ENCODE data around the gene FFAR3.
"Not testable (repeated sequence)": the region's sequence is repeated elsewhere in the genome, so short reads cannot be mapped to it uniquely, and the experiment has no call there.

The FFAR3 gene

GRCh38 chr19:35373492-35373891, 15.2 kb downstream of the FFAR3 start:
- no peak for DNase-seq (ENCODE audit: low read depth, low spot score)
- Histone ChIP-seq H3K27ac (no peak overlapping the region), H3K9ac (ENCODE audit: insufficient read length) (no peak overlapping the region), H3K36me3 (ENCODE audit: insufficient read depth, low read length) (no peaks in the 10 kb centered on the region), H3K4me3 (no peak overlapping the region), H3K9me3 (ENCODE audit: low read depth, low read length) (no peaks in the 10 kb centered on the region)
- no peak for TF ChIP-seq EZH2 (IDR thresholded peaks at IDR 0.05)
- TF ChIP-seq POLR2AphosphoS5 (IDR thresholded peaks at IDR 0.05; ENCODE audit: borderline replicate concordance, low read depth, low read length): no peak
- no peak for TF ChIP-seq FOXP2 (optimal IDR thresholded peaks at IDR 0.05; ENCODE audit: control extremely low read depth, extremely low read length, insufficient read depth)

- H3K27ac ChIP-seq; H3K9ac ChIP-seq (ENCODE audit: insufficient read length); H3K9me3 ChIP-seq (ENCODE audit: low read depth, low read length); H3K4me3 ChIP-seq; DNase-seq (ENCODE audit: low read depth, low spot score); H3K36me3 ChIP-seq (ENCODE audit: insufficient read depth, low read length): not testable (repeated sequence)
Measured at GRCh38 chr19:35374031-35374430, 15.8 kb downstream of the FFAR3 start.

- Histone ChIP-seq H3K4me3 (no peak overlapping the region), H3K9me3 (ENCODE audit: low read depth, low read length) (no peaks in the 10 kb centered on the region), H3K27ac (no peak overlapping the region), H3K36me3 (ENCODE audit: insufficient read depth, low read length) (no peaks in the 10 kb centered on the region), H3K9ac (ENCODE audit: insufficient read length) (no peak overlapping the region)
- no peak for TF ChIP-seq EZH2 (IDR thresholded peaks at IDR 0.05)
- no peak for TF ChIP-seq POLR2AphosphoS5 (IDR thresholded peaks at IDR 0.05; ENCODE audit: borderline replicate concordance, low read depth, low read length)
- no peak for TF ChIP-seq FOXP2 (optimal IDR thresholded peaks at IDR 0.05; ENCODE audit: control extremely low read depth, extremely low read length, insufficient read depth)
- no peak for DNase-seq (ENCODE audit: low read depth, low spot score)
Measured at GRCh38 chr19:35375505-35376307, 17.4 kb downstream of the FFAR3 start.

GRCh38 chr19:35377656-35378055, 19.4 kb downstream of the FFAR3 start:
- no peak for DNase-seq (ENCODE audit: low read depth, low spot score)
- no peaks in the 10 kb centered on the region for H3K9me3 ChIP-seq (ENCODE audit: low read depth, low read length)
- H3K9ac ChIP-seq (ENCODE audit: insufficient read length): no peak overlapping the region
- H3K27ac ChIP-seq: no peak overlapping the region
- no peaks in the 10 kb centered on the region for H3K36me3 ChIP-seq (ENCODE audit: insufficient read depth, low read length)
- no peak overlapping the region for H3K4me3 ChIP-seq
- TF ChIP-seq EZH2 (IDR thresholded peaks at IDR 0.05): no peak
- TF ChIP-seq POLR2AphosphoS5 (IDR thresholded peaks at IDR 0.05; ENCODE audit: borderline replicate concordance, low read depth, low read length): no peak
- TF ChIP-seq FOXP2 (optimal IDR thresholded peaks at IDR 0.05; ENCODE audit: control extremely low read depth, extremely low read length, insufficient read depth): no peak

GRCh38 chr19:35378356-35378755, 20.1 kb downstream of the FFAR3 start:
- TF ChIP-seq EZH2 (IDR thresholded peaks at IDR 0.05): no peak
- TF ChIP-seq FOXP2 (optimal IDR thresholded peaks at IDR 0.05; ENCODE audit: control extremely low read depth, extremely low read length, insufficient read depth): no peak
- TF ChIP-seq POLR2AphosphoS5 (IDR thresholded peaks at IDR 0.05; ENCODE audit: borderline replicate concordance, low read depth, low read length): no peak
- Histone ChIP-seq H3K9me3 (ENCODE audit: low read depth, low read length) (no peaks in the 10 kb centered on the region), H3K4me3 (no peak overlapping the region), H3K27ac (no peak overlapping the region), H3K36me3 (ENCODE audit: insufficient read depth, low read length) (no peaks in the 10 kb centered on the region), H3K9ac (ENCODE audit: insufficient read length) (no peak overlapping the region)
- DNase-seq (ENCODE audit: low read depth, low spot score): no peak

GRCh38 chr19:35379545-35379944, 21.3 kb downstream of the FFAR3 start:
- not testable (repeated sequence) for H3K36me3 ChIP-seq (ENCODE audit: insufficient read depth, low read length); DNase-seq (ENCODE audit: low read depth, low spot score); H3K9me3 ChIP-seq (ENCODE audit: low read depth, low read length); H3K4me3 ChIP-seq; H3K27ac ChIP-seq; H3K9ac ChIP-seq (ENCODE audit: insufficient read length)

- Histone ChIP-seq H3K27ac (no peak overlapping the region), H3K9ac (ENCODE audit: insufficient read length) (no peak overlapping the region), H3K36me3 (ENCODE audit: insufficient read depth, low read length) (no peaks in the 10 kb centered on the region), H3K4me3 (no peak overlapping the region), H3K9me3 (ENCODE audit: low read depth, low read length) (no peaks in the 10 kb centered on the region)
- TF ChIP-seq FOXP2 (optimal IDR thresholded peaks at IDR 0.05; ENCODE audit: control extremely low read depth, extremely low read length, insufficient read depth) (no peak), POLR2AphosphoS5 (IDR thresholded peaks at IDR 0.05; ENCODE audit: borderline replicate concordance, low read depth, low read length) (no peak), EZH2 (IDR thresholded peaks at IDR 0.05) (no peak)
- no peak for DNase-seq (ENCODE audit: low read depth, low spot score)
Measured at GRCh38 chr19:35379992-35380391, 21.7 kb downstream of the FFAR3 start.

- no peak for DNase-seq (ENCODE audit: low read depth, low spot score)
- no peak overlapping the region for H3K9ac ChIP-seq (ENCODE audit: insufficient read length)
- H3K9me3 ChIP-seq (ENCODE audit: low read depth, low read length): no peaks in the 10 kb centered on the region
- no peak overlapping the region for H3K27ac ChIP-seq
- no peak overlapping the region for H3K4me3 ChIP-seq
- no peaks in the 10 kb centered on the region for H3K36me3 ChIP-seq (ENCODE audit: insufficient read depth, low read length)
- no peak for TF ChIP-seq EZH2 (IDR thresholded peaks at IDR 0.05)
- TF ChIP-seq POLR2AphosphoS5 (IDR thresholded peaks at IDR 0.05; ENCODE audit: borderline replicate concordance, low read depth, low read length): no peak
- no peak for TF ChIP-seq FOXP2 (optimal IDR thresholded peaks at IDR 0.05; ENCODE audit: control extremely low read depth, extremely low read length, insufficient read depth)
Measured at GRCh38 chr19:35380450-35381124, 22.3 kb downstream of the FFAR3 start.

GRCh38 chr19:35381318-35381717, 23.1 kb downstream of the FFAR3 start:
- Histone ChIP-seq H3K9me3 (ENCODE audit: low read depth, low read length) (no peaks in the 10 kb centered on the region), H3K4me3 (no peak overlapping the region), H3K36me3 (ENCODE audit: insufficient read depth, low read length) (no peaks in the 10 kb centered on the region), H3K27ac (no peak overlapping the region), H3K9ac (ENCODE audit: insufficient read length) (no peak overlapping the region)
- TF ChIP-seq FOXP2 (optimal IDR thresholded peaks at IDR 0.05; ENCODE audit: control extremely low read depth, extremely low read length, insufficient read depth): no peak
- TF ChIP-seq POLR2AphosphoS5 (IDR thresholded peaks at IDR 0.05; ENCODE audit: borderline replicate concordance, low read depth, low read length): no peak
- no peak for TF ChIP-seq EZH2 (IDR thresholded peaks at IDR 0.05)
- no peak for DNase-seq (ENCODE audit: low read depth, low spot score)

All from SK-N-MC (cell line).